Pericardium fibroblast (primary cell): ENCODE results near the gene OR52A5. TPM values are rescaled to one million over a fixed set of nuclear protein-coding genes. Genes with fewer than 3 reads are reported as not detected.

Experiments
- total RNA-seq: library from RNA; depleted of rRNA; stranded (reverse); fragments of >200 nt; gene quantifications from 2 replicates; pipeline ENCODE4 v1.2.3, GENCODE V29; 2015

OR52A5 gene
- not detected in 2 replicates for total RNA-seq

DNA sequence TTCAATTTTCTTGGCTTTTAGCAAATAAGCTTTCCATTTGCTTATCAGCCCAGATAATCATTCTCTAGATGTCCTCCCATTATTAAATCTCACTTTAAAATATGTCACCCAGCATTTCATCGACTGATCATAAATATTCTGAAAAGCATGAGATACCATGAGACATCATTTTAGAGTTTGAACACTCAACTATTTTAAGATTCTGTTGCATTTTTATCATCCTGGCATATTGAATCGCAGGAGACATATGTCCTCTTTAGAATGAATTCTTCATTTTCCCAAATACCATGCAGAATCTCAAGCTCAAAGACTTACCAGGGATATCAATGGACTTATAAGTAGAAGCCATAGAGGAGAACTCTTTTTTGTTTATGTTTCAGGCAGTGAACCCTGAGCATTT is at the start of gene OR52A5:
Gene OR52A5, minus strand, starts transcription at position 361 of the 400 bp plus-strand sequence. CDS start 5,714 bp downstream, outside the sequence.

DNA sequence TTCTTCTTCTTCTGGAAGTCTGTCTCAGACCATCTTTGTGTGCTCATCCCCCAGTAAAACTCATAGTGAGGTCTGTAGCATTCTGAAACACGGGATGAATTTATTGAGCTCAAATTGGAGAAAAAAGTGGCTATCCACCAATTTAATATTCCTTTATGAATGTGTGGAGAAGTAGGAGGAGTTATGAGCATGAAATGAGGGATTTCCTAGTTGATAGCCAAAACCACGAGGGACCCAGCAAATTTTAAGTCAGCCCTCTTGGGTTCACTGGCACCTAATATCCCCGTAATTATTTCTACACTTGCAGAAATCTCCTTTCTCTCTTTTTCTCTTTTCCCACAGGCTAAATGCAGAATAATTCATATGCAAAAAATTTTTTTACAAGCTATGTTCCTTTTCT is 16.5 kb upstream of the OR52A5 start, which contains the start of gene OR52A1:
Gene OR52A1, minus strand, starts transcription at position 101 of the 400 bp plus-strand sequence. CDS start 2,388 bp downstream, outside the sequence.

Other genes with a start within 250 kb of the OR52A5 start
- gene OR51A7, start 234.6 kb downstream of the OR52A5 start, total RNA-seq, result not detected in 2 replicates
- not detected in 2 replicates for gene OR51G2, start 219.0 kb downstream of the OR52A5 start, total RNA-seq
- gene OR51G1, start 214.0 kb downstream of the OR52A5 start, total RNA-seq, result not detected in 2 replicates
- not detected in 2 replicates for gene OR51A4, start 190.8 kb downstream of the OR52A5 start, total RNA-seq
- gene OR51A2, start 182.6 kb downstream of the OR52A5 start, total RNA-seq, result not detected in 2 replicates
- not detected in 2 replicates for gene OR51L1, start 143.5 kb downstream of the OR52A5 start, total RNA-seq
- gene OR52J3, start 91.8 kb downstream of the OR52A5 start, total RNA-seq, result not detected in 2 replicates
- gene OR52E2, start 78.7 kb downstream of the OR52A5 start, total RNA-seq, result not detected in 2 replicates
- gene OR52E1, start 68.8 kb downstream of the OR52A5 start, total RNA-seq, result not detected in 2 replicates
- gene OR52A1, start 16.4 kb upstream of the OR52A5 start, total RNA-seq, result not detected in 2 replicates
- gene OR51V1, start 62.3 kb upstream of the OR52A5 start, total RNA-seq, result not detected in 2 replicates
- gene HBB, start 88.7 kb upstream of the OR52A5 start, total RNA-seq, result not detected in 2 replicates
- gene HBD, start 96.1 kb upstream of the OR52A5 start, total RNA-seq, result not detected in 2 replicates
- gene HBG1, start 111.5 kb upstream of the OR52A5 start, total RNA-seq, result not detected in 2 replicates
- not detected in 2 replicates for gene HBG2, start 116.4 kb upstream of the OR52A5 start, total RNA-seq
- gene HBE1, start 131.6 kb upstream of the OR52A5 start, total RNA-seq, result not detected in 2 replicates
- not detected in 2 replicates for gene OR51B4, start 163.6 kb upstream of the OR52A5 start, total RNA-seq
- gene OR51B2, start 185.9 kb upstream of the OR52A5 start, total RNA-seq, result not detected in 2 replicates
- gene OR51B5, start 205.2 kb upstream of the OR52A5 start, total RNA-seq, result not detected in 2 replicates
- not detected in 2 replicates for gene OR51B6, start 213.2 kb upstream of the OR52A5 start, total RNA-seq
- gene OR51M1, start 245.5 kb upstream of the OR52A5 start, total RNA-seq, result not detected in 2 replicates